CD14-positive monocyte (primary cell): ENCODE data around the gene GIMAP4. TPM values are rescaled to one million over a fixed set of nuclear protein-coding genes. Genes with fewer than 3 reads are reported as not detected.

ENCODE experiments used
- DNase-seq, 3 donors: peaks; one replicate each; pipeline ENCODE4 v3.0.0-alpha.2; 2011 to 2022
- H2AFZ ChIP-seq: 2 replicates; pipeline ENCODE4 v1.6.0; 2012; ENCODE audit warnings: mild to moderate bottlenecking, low read depth, low read length, inconsistent platforms; ENCODE audit not compliant: insufficient read depth, poor library complexity, severe bottlenecking
- H3K27ac ChIP-seq, 2 donors: 1 replicate in 1 of 2; 2 replicates in 1 of 2; pipeline ENCODE4 v1.5.1; 2012 to 2013; ENCODE audit warnings: low read length in 2 of 2, control low read depth in 1 of 2, inconsistent platforms in 1 of 2, low read depth in 1 of 2, mild to moderate bottlenecking in 1 of 2
- H3K27me3 ChIP-seq, 2 donors: one replicate each; pipeline versions ENCODE4 v1.6.0 to v1.6.1; 2011 to 2013; ENCODE audit warnings: low read length in 2 of 2; ENCODE audit not compliant: control insufficient read depth in 2 of 2, insufficient read depth in 2 of 2
- H3K36me3 ChIP-seq, 2 donors: replicated peaks in 1 of 2; 1 replicate in 1 of 2; 2 replicates in 1 of 2; pipeline versions ENCODE4 v1.5.1 to v1.6.1; 2012 to 2013; ENCODE audit warnings: low read length in 2 of 2, control low read depth in 1 of 2, inconsistent platforms in 1 of 2, mild to moderate bottlenecking in 1 of 2; ENCODE audit not compliant: insufficient read depth in 2 of 2, control insufficient read depth in 1 of 2
- H3K4me1 ChIP-seq, 2 donors: 1 replicate in 1 of 2; 2 replicates in 1 of 2; pipeline versions ENCODE4 v1.5.1 to v1.6.1; 2012 to 2013; ENCODE audit warnings: low read length in 2 of 2, control low read depth in 1 of 2, inconsistent platforms in 1 of 2, mild to moderate bottlenecking in 1 of 2, moderate library complexity in 1 of 2; ENCODE audit not compliant: insufficient read depth in 2 of 2, control insufficient read depth in 1 of 2
- H3K4me2 ChIP-seq: replicated peaks from 2 replicates; pipeline ENCODE3; 2012; ENCODE audit warnings: low read length, moderate library complexity, mild to moderate bottlenecking; ENCODE audit not compliant: poor library complexity, severe bottlenecking; ENCODE audit errors: extremely low read depth
- H3K4me3 ChIP-seq, 3 experiments: fragments of 200-600 bp in 1 of 3; sonication (generic) in 1 of 3; replicated peaks in 1 of 3; 1 replicate in 2 of 3; 2 replicates in 1 of 3; pipeline ENCODE4 v1.5.1; 2011 to 2013; ENCODE audit warnings: low read length in 3 of 3, mild to moderate bottlenecking in 3 of 3, control low read depth in 2 of 3, low read depth in 2 of 3, inconsistent platforms in 1 of 3, moderate library complexity in 1 of 3
- H3K79me2 ChIP-seq: 2 replicates; pipeline ENCODE4 v1.6.0; 2012; ENCODE audit warnings: mild to moderate bottlenecking, control low read depth, inconsistent platforms, low read length, moderate library complexity; ENCODE audit not compliant: insufficient read depth
- H3K9ac ChIP-seq: 2 replicates; pipeline ENCODE4 v1.6.0; 2017; ENCODE audit warnings: low read length, mild to moderate bottlenecking; ENCODE audit not compliant: insufficient read depth, poor library complexity, severe bottlenecking
- H3K9me3 ChIP-seq, 2 donors: replicated peaks in 1 of 2; 1 replicate in 1 of 2; 2 replicates in 1 of 2; pipeline versions ENCODE4 v1.5.1 to v1.6.1; 2012 to 2013; ENCODE audit warnings: low read length in 2 of 2, control low read depth in 1 of 2; ENCODE audit not compliant: control insufficient read depth in 1 of 2, insufficient read depth in 1 of 2
- H4K20me1 ChIP-seq: 2 replicates; pipeline ENCODE4 v1.6.0; 2012; ENCODE audit warnings: mild to moderate bottlenecking, low read length, control low read depth, moderate library complexity; ENCODE audit not compliant: insufficient read depth
- H3K27ac Mint-ChIP-seq, 7 donors: one replicate each; pipeline ENCODE4 v1.8.0; 2020; ENCODE audit warnings: mild to moderate bottlenecking in 7 of 7, mixed read lengths in 7 of 7, moderate library complexity in 6 of 7, inconsistent platforms in 2 of 7
- H3K27me3 Mint-ChIP-seq, 3 donors: one replicate each; pipeline ENCODE4 v1.8.0; 2021 to 2022; ENCODE audit warnings: low read depth in 3 of 3, mild to moderate bottlenecking in 3 of 3, mixed read lengths in 3 of 3, moderate library complexity in 3 of 3, inconsistent platforms in 1 of 3
- H3K36me3 Mint-ChIP-seq, 2 donors: one replicate each; pipeline ENCODE4 v1.8.0; 2020; ENCODE audit warnings: mixed read lengths in 2 of 2, inconsistent platforms in 1 of 2, mild to moderate bottlenecking in 1 of 2
- H3K4me1 Mint-ChIP-seq: one replicate; pipeline ENCODE4 v1.8.0; 2020; ENCODE audit warnings: mild to moderate bottlenecking, mixed read lengths
- H3K4me3 Mint-ChIP-seq, 2 donors: one replicate each; pipeline ENCODE4 v1.8.0; 2020; ENCODE audit warnings: mild to moderate bottlenecking in 2 of 2, mixed read lengths in 2 of 2, moderate library complexity in 1 of 2
- H3K9me3 Mint-ChIP-seq, 7 donors: one replicate each; pipeline ENCODE4 v1.8.0; 2020 to 2022; ENCODE audit warnings: mixed read lengths in 7 of 7, mild to moderate bottlenecking in 6 of 7, moderate library complexity in 6 of 7, inconsistent platforms in 2 of 7
- CTCF ChIP-seq: fragments of 200-600 bp; IDR thresholded peaks from one replicate; pipeline ENCODE4 v1.8.0; 2022; ENCODE audit warnings: antibody characterized with exemption, mild to moderate bottlenecking
- WGBS: methylation state at CpG from one replicate; pipeline ENCODE4 v1.1.5; 2013; ENCODE audit warnings: missing lambda C conversion rate; ENCODE audit not compliant: insufficient coverage; 5-methylcytosine and 5-hydroxymethylcytosine counted together
- intact Hi-C, 2 donors: fragments of 100-400 bp; cut with micrococcal nuclease; formaldehyde crosslinking; loops; one replicate each; pipeline versions ENCODE4 v1.15.0 to v1.15.1; 2023
- polyA plus RNA-seq, 3 donors: library from polyadenylated mRNA; depleted of rRNA in 1 of 3; unstranded in 2 of 3; stranded (reverse) in 1 of 3; fragments of 300-500 nt in 2 of 3; fragments of >200 nt in 1 of 3; fragmentation: Illumina TruSeq in 2 of 3; gene quantifications; 1 replicate in 2 of 3; 2 replicates in 1 of 3; pipeline ENCODE4 v1.2.3, GENCODE V29; 2012 to 2021

GIMAP4 gene
- polyA plus RNA-seq, 3 donors: 37.3 to 269 (median 167) TPM

DNA sequence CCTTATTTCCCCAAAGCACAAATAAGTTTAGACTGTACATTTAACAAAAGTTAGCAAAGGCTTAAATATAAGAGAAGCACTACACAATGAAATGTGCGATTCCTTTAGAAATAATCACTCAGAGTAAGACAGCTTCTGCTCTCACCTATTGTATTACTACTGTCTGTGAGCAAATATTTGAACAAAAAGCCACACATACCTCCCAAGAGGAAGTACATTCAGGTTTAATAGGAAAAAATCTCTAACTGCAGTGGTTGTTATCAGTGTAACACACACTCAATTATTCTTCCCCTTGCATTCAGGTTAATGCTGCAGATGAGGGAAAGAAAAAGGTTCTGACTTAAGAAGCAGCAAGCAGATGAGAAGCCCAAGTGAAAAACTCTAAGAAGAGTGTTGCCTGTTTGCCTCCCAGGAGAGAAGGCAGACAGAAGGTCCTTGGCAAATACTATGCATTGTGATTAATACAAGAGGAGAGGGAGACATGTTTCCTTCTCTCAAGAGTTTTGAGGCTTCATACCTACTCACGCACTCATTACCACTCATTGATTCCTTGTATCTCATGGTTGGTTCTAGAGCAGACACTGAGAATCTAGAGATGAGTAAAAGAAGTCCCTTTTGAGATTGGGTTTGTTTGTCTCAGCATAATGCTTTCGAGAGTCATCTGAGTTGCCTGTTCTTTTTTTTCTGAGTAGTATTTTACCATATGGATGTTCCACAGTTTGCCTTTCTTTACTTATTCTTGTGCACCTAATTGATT lies 13.6 kb downstream of the GIMAP4 start:
- intact Hi-C loops: no loop called here
- H3K27me3 ChIP-seq: no peaks in the 10 kb centered on the region
- Mint-ChIP-seq H3K4me1 (peaks cover 71% of the 10 kb centered on the region), H3K9me3 (peaks cover 11 to 28% (median 16%) of the 10 kb centered on the region in 7 donors), H3K27me3 (no peaks in the 10 kb centered on the region), H3K4me3 (peak overlapping the region in 1 of 2 donors; percentile 72), H3K27ac (peak overlapping the region in 6 of 7 donors; percentile 44 to 91 (median 78)), H3K36me3 (peaks cover 7 to 21% of the 10 kb centered on the region in 2 donors)
- H3K79me2 ChIP-seq: no peaks in the 10 kb centered on the region
- peaks cover 26 to 36% of the 10 kb centered on the region in 2 donors for H3K4me1 ChIP-seq
- H3K9ac ChIP-seq: no peak overlapping the region
- peak overlapping the region in 1 of 3 experiments; percentile 32 for H3K4me3 ChIP-seq
- H3K36me3 ChIP-seq: no peaks in the 10 kb centered on the region
- no peak for TF ChIP-seq CTCF
- no peaks in the 10 kb centered on the region for H4K20me1 ChIP-seq
- H3K4me2 ChIP-seq: peak overlapping the region; percentile 12
- no CpG with 5 or more reads among the region's 3 CpGs for WGBS
- peak overlapping the region in 1 of 2 donors; percentile 22 for H3K27ac ChIP-seq
- peaks cover 0 to 3% of the 10 kb centered on the region in 2 donors for H3K9me3 ChIP-seq
- H2AFZ ChIP-seq: no peak overlapping the region
- DNase-seq: no peak

GRCh38 chr7:150585199-150585598 lies 18.0 kb downstream of the GIMAP4 start:
- TF ChIP-seq CTCF: no peak
- Histone ChIP-seq H3K4me2 (no peak overlapping the region), H3K9me3 (no peaks in the 10 kb centered on the region), H3K79me2 (no peaks in the 10 kb centered on the region), H3K36me3 (no peaks in the 10 kb centered on the region), H4K20me1 (no peaks in the 10 kb centered on the region), H2AFZ (no peak overlapping the region), H3K4me3 (no peak overlapping the region), H3K9ac (no peak overlapping the region), H3K4me1 (peaks cover 42 to 55% of the 10 kb centered on the region in 2 donors), H3K27me3 (no peaks in the 10 kb centered on the region), H3K27ac (no peak overlapping the region)
- peaks cover 51% of the 10 kb centered on the region for H3K4me1 Mint-ChIP-seq
- H3K27ac Mint-ChIP-seq: peak overlapping the region in 2 of 7 donors; percentile 56 to 66
- DNase-seq: no peak
- peaks cover 0 to 7% of the 10 kb centered on the region in 2 donors for H3K36me3 Mint-ChIP-seq
- intact Hi-C loops: no loop called here
- H3K9me3 Mint-ChIP-seq: peaks cover 3 to 14% (median 9%) of the 10 kb centered on the region in 7 donors
- peaks cover 0 to 2% (median 0%) of the 10 kb centered on the region in 3 donors for H3K27me3 Mint-ChIP-seq
- peak overlapping the region in 1 of 2 donors; percentile 24 for H3K4me3 Mint-ChIP-seq
- WGBS: 96% methylated on average over 6 of the region's 7 CpGs
